Measurements from ENCODE around the gene TSSK2. TPM values are rescaled to one million over a fixed set of nuclear protein-coding genes. Genes with fewer than 3 reads are reported as not detected.

The TSSK2 gene
- total RNA-seq, 1 experiment from 2014 or later = not detected

DNA sequence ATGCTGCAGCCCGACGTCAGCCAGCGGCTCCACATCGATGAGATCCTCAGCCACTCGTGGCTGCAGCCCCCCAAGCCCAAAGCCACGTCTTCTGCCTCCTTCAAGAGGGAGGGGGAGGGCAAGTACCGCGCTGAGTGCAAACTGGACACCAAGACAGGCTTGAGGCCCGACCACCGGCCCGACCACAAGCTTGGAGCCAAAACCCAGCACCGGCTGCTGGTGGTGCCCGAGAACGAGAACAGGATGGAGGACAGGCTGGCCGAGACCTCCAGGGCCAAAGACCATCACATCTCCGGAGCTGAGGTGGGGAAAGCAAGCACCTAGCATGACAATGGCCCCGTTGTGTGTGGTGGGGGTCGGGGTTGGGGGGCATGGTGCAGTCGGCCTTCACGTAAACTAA is 1.0 kb downstream of the TSSK2 start:
- intact Hi-C loops (cut with micrococcal nuclease; ENCODE audit: unreplicated experiment) (no loop called here), in situ Hi-C loops (cut with HindIII; ENCODE audit: low pct_unique_long_range_greater_than_20kb, low sequenced_read_pairs) (no loop called here)
- Histone ChIP-seq H3K27ac (ENCODE audit: low read length) (no peak overlapping the region), H3K27me3 (ENCODE audit: control insufficient read depth, insufficient read depth, low read length) (no peaks in the 10 kb centered on the region), H3K4me1 (ENCODE audit: control insufficient read depth, insufficient read depth, low read length) (no peaks in the 10 kb centered on the region), H3K9me3 (ENCODE audit: control insufficient read depth, insufficient read depth, low read depth, low read length) (no peaks in the 10 kb centered on the region), H3K4me3 (ENCODE audit: low read depth in 2 of 2, low read length in 2 of 2) (no peak overlapping the region), H3K36me3 (ENCODE audit: control insufficient read depth, insufficient read depth, low read length) (no peaks in the 10 kb centered on the region)
- ChIA-PET CTCF (no interaction called here), POLR2A (interaction anchor here (0.6 kb wide), 1 partner anchor 234 kb away, joined by 4 read pairs; no protein-coding TSS in a partner anchor)
- TF ChIP-seq, protein P1, sequence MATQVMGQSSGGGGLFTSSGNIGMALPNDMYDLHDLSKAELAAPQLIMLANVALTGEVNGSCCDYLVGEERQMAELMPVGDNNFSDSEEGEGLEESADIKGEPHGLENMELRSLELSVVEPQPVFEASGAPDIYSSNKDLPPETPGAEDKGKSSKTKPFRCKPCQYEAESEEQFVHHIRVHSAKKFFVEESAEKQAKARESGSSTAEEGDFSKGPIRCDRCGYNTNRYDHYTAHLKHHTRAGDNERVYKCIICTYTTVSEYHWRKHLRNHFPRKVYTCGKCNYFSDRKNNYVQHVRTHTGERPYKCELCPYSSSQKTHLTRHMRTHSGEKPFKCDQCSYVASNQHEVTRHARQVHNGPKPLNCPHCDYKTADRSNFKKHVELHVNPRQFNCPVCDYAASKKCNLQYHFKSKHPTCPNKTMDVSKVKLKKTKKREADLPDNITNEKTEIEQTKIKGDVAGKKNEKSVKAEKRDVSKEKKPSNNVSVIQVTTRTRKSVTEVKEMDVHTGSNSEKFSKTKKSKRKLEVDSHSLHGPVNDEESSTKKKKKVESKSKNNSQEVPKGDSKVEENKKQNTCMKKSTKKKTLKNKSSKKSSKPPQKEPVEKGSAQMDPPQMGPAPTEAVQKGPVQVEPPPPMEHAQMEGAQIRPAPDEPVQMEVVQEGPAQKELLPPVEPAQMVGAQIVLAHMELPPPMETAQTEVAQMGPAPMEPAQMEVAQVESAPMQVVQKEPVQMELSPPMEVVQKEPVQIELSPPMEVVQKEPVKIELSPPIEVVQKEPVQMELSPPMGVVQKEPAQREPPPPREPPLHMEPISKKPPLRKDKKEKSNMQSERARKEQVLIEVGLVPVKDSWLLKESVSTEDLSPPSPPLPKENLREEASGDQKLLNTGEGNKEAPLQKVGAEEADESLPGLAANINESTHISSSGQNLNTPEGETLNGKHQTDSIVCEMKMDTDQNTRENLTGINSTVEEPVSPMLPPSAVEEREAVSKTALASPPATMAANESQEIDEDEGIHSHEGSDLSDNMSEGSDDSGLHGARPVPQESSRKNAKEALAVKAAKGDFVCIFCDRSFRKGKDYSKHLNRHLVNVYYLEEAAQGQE (IDR thresholded peaks at IDR 0.05; ENCODE audit: insufficient read depth in 1 of 2, low read depth in 2 of 2, low read length in 1 of 2) = no peak
- TF ChIP-seq POLR2AphosphoS5 (IDR thresholded peaks at IDR 0.05; ENCODE audit: low read depth, low read length) = no peak
- no peak for TF ChIP-seq TCF7L2 (IDR thresholded peaks at IDR 0.05; ENCODE audit: low read depth, low read length)
- TF ChIP-seq SIN3A (IDR thresholded peaks at IDR 0.05; ENCODE audit: borderline replicate concordance, insufficient read depth, low read depth, low read length) = no peak
- TF ChIP-seq, protein P2, sequence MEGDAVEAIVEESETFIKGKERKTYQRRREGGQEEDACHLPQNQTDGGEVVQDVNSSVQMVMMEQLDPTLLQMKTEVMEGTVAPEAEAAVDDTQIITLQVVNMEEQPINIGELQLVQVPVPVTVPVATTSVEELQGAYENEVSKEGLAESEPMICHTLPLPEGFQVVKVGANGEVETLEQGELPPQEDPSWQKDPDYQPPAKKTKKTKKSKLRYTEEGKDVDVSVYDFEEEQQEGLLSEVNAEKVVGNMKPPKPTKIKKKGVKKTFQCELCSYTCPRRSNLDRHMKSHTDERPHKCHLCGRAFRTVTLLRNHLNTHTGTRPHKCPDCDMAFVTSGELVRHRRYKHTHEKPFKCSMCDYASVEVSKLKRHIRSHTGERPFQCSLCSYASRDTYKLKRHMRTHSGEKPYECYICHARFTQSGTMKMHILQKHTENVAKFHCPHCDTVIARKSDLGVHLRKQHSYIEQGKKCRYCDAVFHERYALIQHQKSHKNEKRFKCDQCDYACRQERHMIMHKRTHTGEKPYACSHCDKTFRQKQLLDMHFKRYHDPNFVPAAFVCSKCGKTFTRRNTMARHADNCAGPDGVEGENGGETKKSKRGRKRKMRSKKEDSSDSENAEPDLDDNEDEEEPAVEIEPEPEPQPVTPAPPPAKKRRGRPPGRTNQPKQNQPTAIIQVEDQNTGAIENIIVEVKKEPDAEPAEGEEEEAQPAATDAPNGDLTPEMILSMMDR (IDR thresholded peaks at IDR 0.05) = no peak
- no TSS peak for BruUV-seq (replicated peaks)
- ATAC-seq (no peak), DNase-seq (ENCODE audit: low read depth, low spot score) (no peak)

- Histone ChIP-seq H3K4me1 (ENCODE audit: control insufficient read depth, insufficient read depth, low read length) (no peaks in the 10 kb centered on the region), H3K4me3 (ENCODE audit: low read depth in 2 of 2, low read length in 2 of 2) (no peak overlapping the region), H3K9me3 (ENCODE audit: control insufficient read depth, insufficient read depth, low read depth, low read length) (no peaks in the 10 kb centered on the region), H3K27me3 (ENCODE audit: control insufficient read depth, insufficient read depth, low read length) (no peaks in the 10 kb centered on the region), H3K27ac (ENCODE audit: low read length) (no peak overlapping the region), H3K36me3 (ENCODE audit: control insufficient read depth, insufficient read depth, low read length) (no peaks in the 10 kb centered on the region)
- intact Hi-C loops (cut with micrococcal nuclease; ENCODE audit: unreplicated experiment) = no loop called here
- ATAC-seq (no peak), DNase-seq (ENCODE audit: low read depth, low spot score) (no peak)
- BruUV-seq (replicated peaks) = no TSS peak
- ChIA-PET CTCF (no interaction called here), POLR2A (no interaction called here)
- TF ChIP-seq TCF7L2 (IDR thresholded peaks at IDR 0.05; ENCODE audit: low read depth, low read length) (no peak), POLR2AphosphoS5 (IDR thresholded peaks at IDR 0.05; ENCODE audit: low read depth, low read length) (no peak), SIN3A (IDR thresholded peaks at IDR 0.05; ENCODE audit: borderline replicate concordance, insufficient read depth, low read depth, low read length) (no peak)
- TF ChIP-seq, protein P2 (IDR thresholded peaks at IDR 0.05) = no peak
- TF ChIP-seq, protein P1 (IDR thresholded peaks at IDR 0.05; ENCODE audit: insufficient read depth in 1 of 2, low read depth in 2 of 2, low read length in 1 of 2) = no peak
- in situ Hi-C loops (cut with HindIII; ENCODE audit: low pct_unique_long_range_greater_than_20kb, low sequenced_read_pairs) = no loop called here
Measured at GRCh38 chr22:19132693-19133400, 1.7 kb downstream of the TSSK2 start.
